Measurements from ENCODE around the gene NPDC1. TPM values are rescaled to one million over a fixed set of nuclear protein-coding genes. Genes with fewer than 3 reads are reported as not detected.
A peak's percentile ranks its signal among the peaks of the same experiment; 100 is the strongest.

The NPDC1 gene
- polyA plus RNA-seq, 1 donor = 18.4 TPM

DNA sequence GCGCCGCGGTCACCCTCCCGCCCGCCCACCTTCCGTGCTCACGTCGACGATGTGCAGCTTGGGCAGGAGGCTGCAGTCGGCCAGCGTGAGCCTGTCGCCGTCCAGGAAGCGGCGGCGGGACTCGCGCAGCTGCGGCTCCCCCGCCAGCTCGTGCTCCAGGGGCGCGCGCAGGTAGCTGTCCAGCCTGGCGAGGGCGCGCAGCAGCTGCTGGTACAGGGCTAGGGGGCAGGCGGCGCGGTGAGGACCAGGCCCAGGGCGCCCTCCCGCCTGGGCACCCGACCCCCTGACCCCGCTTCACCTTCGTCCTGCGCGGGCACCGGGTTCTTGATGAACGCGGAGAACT is 51.1 kb downstream of the NPDC1 start:
- no peak for DNase-seq

DNA sequence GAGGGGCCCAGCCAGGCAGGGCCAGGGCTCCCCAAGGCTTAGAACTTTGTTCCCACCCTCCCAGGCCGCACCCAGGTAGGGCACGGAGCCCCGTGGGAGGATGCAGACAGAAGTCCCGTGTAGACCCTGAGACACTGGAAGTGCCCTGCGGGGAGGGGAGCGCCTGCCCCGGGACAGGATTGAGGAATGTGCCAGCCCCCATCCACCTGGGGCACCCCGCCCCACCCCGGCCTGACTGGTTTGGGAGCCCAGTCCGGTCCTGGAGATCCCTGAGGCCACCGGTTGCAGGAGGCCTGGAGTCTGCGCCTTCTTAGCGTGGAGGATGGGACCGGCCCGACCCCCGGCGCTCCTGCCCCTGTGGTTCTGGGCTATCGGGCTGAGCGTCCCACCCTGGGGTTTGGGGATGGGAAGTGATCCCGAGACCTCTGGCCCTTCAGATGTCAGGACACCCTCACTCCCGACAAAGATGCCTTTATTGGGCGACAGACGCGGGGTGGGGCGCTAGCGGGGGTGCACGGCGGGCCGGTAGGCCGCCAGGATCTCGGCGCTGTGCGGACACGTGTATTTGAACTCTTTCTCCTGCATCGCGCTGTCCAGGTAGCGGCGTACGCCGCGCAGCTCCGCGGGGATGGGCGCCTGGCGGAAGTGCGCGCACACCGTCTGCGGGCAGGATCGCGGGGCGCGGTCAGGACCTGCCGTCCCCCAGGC is 51.6 kb downstream of the NPDC1 start:
- no peak for DNase-seq

DNA sequence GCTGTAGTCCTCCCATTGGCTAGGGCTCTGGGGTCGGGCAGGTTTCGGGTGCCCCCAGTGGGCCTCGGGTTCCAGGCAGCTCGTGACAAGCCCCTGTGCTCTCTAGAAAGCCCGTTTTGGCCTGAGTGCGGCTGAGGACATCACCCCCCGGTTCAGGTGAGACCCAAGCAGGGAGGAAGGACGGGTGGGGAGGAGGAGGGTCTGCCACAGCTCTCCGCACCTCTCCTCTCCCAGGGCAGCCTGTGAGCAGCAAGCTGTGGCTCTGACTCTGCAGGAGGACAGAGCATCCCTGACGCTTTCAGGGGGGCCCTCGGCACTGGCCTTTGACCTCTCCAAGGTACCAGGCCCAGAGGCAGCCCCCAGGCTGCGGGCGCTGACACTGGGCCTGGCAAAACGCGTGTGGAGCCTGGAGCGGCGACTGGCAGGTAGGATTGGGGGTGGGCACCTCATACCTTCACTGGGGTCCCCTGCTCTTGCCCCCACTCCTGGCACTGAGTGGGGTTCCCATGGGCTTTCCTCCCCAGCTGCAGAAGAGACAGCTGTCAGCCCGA is 53.1 kb downstream of the NPDC1 start:
- no peak for DNase-seq

DNA sequence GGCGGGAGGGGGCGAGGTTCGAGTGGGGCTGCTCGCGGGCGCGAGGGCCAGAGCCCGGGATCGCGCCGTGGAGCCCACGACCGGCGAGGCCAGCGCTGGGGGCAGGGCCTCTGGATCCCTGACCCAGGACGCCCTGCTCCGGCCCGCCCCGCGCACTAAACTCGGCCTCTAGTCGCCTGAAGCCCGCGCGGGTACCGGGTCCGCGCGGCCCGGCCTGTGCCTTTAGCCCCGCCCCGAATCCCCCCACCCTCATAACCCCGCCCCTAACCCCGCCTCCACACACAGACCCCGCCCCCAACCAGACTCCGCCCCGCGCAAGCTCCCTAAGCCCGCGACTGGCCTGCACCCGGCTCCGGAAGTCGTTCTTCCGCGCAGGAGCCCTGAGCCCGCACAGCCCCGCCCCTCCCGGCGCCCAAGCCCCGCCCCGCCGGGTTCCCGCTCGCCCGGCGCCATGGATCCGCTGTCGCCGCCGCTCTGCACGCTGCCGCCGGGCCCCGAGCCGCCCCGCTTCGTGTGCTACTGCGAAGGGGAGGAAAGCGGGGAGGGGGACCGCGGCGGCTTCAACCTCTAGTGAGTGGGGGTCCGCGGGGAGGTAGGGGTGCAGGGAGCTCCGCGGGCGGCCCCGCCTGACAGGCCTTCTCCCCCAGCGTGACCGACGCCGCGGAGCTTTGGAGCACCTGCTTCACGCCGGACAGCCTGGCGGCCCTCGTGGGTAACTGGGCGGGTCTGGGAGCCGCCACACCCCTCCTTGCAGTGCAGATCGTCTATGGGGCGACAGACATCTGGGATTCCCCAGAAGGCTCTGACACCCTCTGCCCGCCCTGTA is 53.8 kb downstream of the NPDC1 start, which contains the start of gene PAXX:
TSS of gene PAXX (plus strand) at position 430 of the 826 bp plus-strand sequence. CDS start at position 452, 22 bp downstream.
- peak; percentile 85 for DNase-seq

DNA sequence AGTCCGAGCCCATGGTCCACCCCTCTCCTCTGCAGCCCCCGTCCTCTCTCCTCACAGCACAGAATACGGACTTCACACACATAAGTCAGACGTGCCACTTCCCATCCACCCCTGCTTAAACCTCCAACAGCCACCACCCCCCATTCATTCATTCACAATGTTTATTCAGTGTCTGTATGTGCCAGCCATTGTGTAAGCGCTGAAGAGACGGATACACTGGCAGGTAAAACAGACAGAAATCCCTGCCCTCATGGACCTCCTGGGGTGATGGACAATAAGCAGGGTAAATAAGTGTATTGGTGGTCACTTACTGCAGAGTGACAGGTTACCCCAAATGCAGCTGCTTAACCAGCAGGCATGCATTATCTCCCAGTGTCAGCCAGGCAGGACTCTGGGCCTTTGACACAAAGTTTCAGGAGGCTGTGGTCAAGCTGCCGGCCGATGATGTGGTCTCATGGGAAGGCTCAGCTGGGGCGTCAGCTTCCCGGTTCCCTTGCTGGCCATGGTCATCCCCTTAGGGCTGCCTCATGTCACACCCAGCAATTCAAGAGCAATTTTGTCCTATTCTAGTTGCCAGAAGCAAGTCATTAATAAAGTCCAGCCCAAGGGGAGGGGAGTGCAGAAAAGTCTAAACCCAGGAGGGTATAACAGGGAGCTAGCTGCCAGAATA is 55.6 kb downstream of the NPDC1 start:
- DNase-seq = no peak

Other genes with a start within 250 kb of the NPDC1 start
- gene CCDC183, start 249.8 kb downstream of the NPDC1 start, polyA plus RNA-seq (ENCODE audit: insufficient read length) = 5.5 TPM
- 59.9 TPM for gene RABL6, start 238.2 kb downstream of the NPDC1 start, polyA plus RNA-seq (ENCODE audit: insufficient read length)
- gene AJM1, start 203.7 kb downstream of the NPDC1 start, polyA plus RNA-seq (ENCODE audit: insufficient read length) = 1.00 TPM
- gene PHPT1, start 196.8 kb downstream of the NPDC1 start, polyA plus RNA-seq (ENCODE audit: insufficient read length) = 64.9 TPM
- 5.4 TPM for gene MAMDC4, start 193.8 kb downstream of the NPDC1 start, polyA plus RNA-seq (ENCODE audit: insufficient read length)
- 275 TPM for gene EDF1, start 179.9 kb downstream of the NPDC1 start, polyA plus RNA-seq (ENCODE audit: insufficient read length)
- gene TRAF2, start 159.7 kb downstream of the NPDC1 start, polyA plus RNA-seq (ENCODE audit: insufficient read length) = 12.7 TPM
- 33.7 TPM for gene FBXW5, start 101.4 kb downstream of the NPDC1 start, polyA plus RNA-seq (ENCODE audit: insufficient read length)
- 0.42 TPM for gene C8G, start 100.9 kb downstream of the NPDC1 start, polyA plus RNA-seq (ENCODE audit: insufficient read length)
- gene LCN12, start 93.9 kb downstream of the NPDC1 start, polyA plus RNA-seq (ENCODE audit: insufficient read length) = 20.2 TPM
- gene PTGDS, start 68.7 kb downstream of the NPDC1 start, polyA plus RNA-seq (ENCODE audit: insufficient read length) = 61.3 TPM
- 0.43 TPM for gene LCNL1, start 63.2 kb downstream of the NPDC1 start, polyA plus RNA-seq (ENCODE audit: insufficient read length)
- 23.3 TPM for gene PAXX, start 53.8 kb downstream of the NPDC1 start, polyA plus RNA-seq (ENCODE audit: insufficient read length)
- not detected for gene CLIC3, start 49.6 kb downstream of the NPDC1 start, polyA plus RNA-seq (ENCODE audit: insufficient read length)
- 46.6 TPM for gene ABCA2, start 17.9 kb downstream of the NPDC1 start, polyA plus RNA-seq (ENCODE audit: insufficient read length)
- not detected for gene FUT7, start 14.1 kb downstream of the NPDC1 start, polyA plus RNA-seq (ENCODE audit: insufficient read length)
- 4.7 TPM for gene ENTPD2, start 7.9 kb upstream of the NPDC1 start, polyA plus RNA-seq (ENCODE audit: insufficient read length)
- gene SAPCD2, start 24.4 kb upstream of the NPDC1 start, polyA plus RNA-seq (ENCODE audit: insufficient read length) = 7.2 TPM
- gene UAP1L1, start 31.3 kb upstream of the NPDC1 start, polyA plus RNA-seq (ENCODE audit: insufficient read length) = 6.9 TPM
- 61.4 TPM for gene MAN1B1, start 40.8 kb upstream of the NPDC1 start, polyA plus RNA-seq (ENCODE audit: insufficient read length)
- 16.8 TPM for gene DPP7, start 68.6 kb upstream of the NPDC1 start, polyA plus RNA-seq (ENCODE audit: insufficient read length)
- not detected for gene GRIN1, start 93.0 kb upstream of the NPDC1 start, polyA plus RNA-seq (ENCODE audit: insufficient read length)
- not detected for gene LRRC26, start 123.9 kb upstream of the NPDC1 start, polyA plus RNA-seq (ENCODE audit: insufficient read length)
- not detected for gene TMEM210, start 125.9 kb upstream of the NPDC1 start, polyA plus RNA-seq (ENCODE audit: insufficient read length)
- 42.9 TPM for gene ANAPC2, start 142.4 kb upstream of the NPDC1 start, polyA plus RNA-seq (ENCODE audit: insufficient read length)
- gene SSNA1, start 142.5 kb upstream of the NPDC1 start, polyA plus RNA-seq (ENCODE audit: insufficient read length) = 34.7 TPM
- 10.9 TPM for gene TPRN, start 154.6 kb upstream of the NPDC1 start, polyA plus RNA-seq (ENCODE audit: insufficient read length)
- 39.0 TPM for gene TMEM203, start 159.5 kb upstream of the NPDC1 start, polyA plus RNA-seq (ENCODE audit: insufficient read length)
- 12.2 TPM for gene NDOR1, start 159.5 kb upstream of the NPDC1 start, polyA plus RNA-seq (ENCODE audit: insufficient read length)
- 5.8 TPM for gene RNF208, start 176.1 kb upstream of the NPDC1 start, polyA plus RNA-seq (ENCODE audit: insufficient read length)
- 13.2 TPM for gene CYSRT1, start 179.0 kb upstream of the NPDC1 start, polyA plus RNA-seq (ENCODE audit: insufficient read length)
- 13.1 TPM for gene RNF224, start 181.3 kb upstream of the NPDC1 start, polyA plus RNA-seq (ENCODE audit: insufficient read length)
- gene SLC34A3, start 184.7 kb upstream of the NPDC1 start, polyA plus RNA-seq (ENCODE audit: insufficient read length) = 7.4 TPM
- gene TUBB4B, start 195.1 kb upstream of the NPDC1 start, polyA plus RNA-seq (ENCODE audit: insufficient read length) = 345 TPM
- gene STPG3, start 205.1 kb upstream of the NPDC1 start, polyA plus RNA-seq (ENCODE audit: insufficient read length) = 1.5 TPM
- 48.0 TPM for gene NELFB, start 209.2 kb upstream of the NPDC1 start, polyA plus RNA-seq (ENCODE audit: insufficient read length)
- gene TOR4A, start 231.5 kb upstream of the NPDC1 start, polyA plus RNA-seq (ENCODE audit: insufficient read length) = 4.5 TPM

All from left kidney (tissue), 2 donors.